ENCODE results near the gene PLCG1. TPM values are rescaled to one million over a fixed set of nuclear protein-coding genes. Genes with fewer than 3 reads are reported as not detected.

Gene PLCG1

DNA sequence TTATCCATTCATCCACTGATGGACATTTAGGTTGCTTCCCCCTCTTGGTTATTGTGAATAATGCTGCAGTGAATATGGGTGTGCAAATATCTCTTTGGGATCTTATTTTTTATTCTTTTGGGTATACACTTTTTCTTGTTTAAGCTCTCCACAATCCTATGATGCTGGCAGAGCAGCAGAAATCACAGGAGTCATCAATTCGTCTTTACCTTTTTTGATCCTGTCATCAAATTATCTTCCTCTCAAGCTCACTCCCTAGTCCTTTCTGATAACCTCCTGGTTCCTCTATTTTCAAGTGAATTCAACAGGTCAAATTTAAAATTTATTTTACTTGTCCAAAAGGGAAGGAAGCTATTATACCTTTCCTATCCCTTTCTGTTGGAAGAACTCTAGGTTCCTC is 89.1 kb downstream of the PLCG1 start:
- H3K27ac ChIP-seq (ENCODE audit: low read length, poor library complexity, severe bottlenecking) = no peak overlapping the region
- no peak overlapping the region for H3K18ac ChIP-seq (ENCODE audit: low read depth in 1 of 2, low read length in 2 of 2)
- H3K23ac ChIP-seq (ENCODE audit: low read length in 2 of 2) = no peak overlapping the region
- 100% methylated on average over 1 of the region's 1 CpG for WGBS
- H3K79me1 ChIP-seq (replicated peaks; ENCODE audit: low read length, poor library complexity, severe bottlenecking) = peaks cover 15% of the 10 kb centered on the region
- H3K9ac ChIP-seq (ENCODE audit: low read length) = no peak overlapping the region
- no peaks in the 10 kb centered on the region for H3K9me3 ChIP-seq (ENCODE audit: control insufficient read depth, low read length)
- H2AK5ac ChIP-seq (ENCODE audit: low read length, severe bottlenecking) = no peak overlapping the region
- H4K91ac ChIP-seq (ENCODE audit: low read length) = no peak overlapping the region
- no peak overlapping the region for H3K4me2 ChIP-seq (ENCODE audit: low read length, poor library complexity, severe bottlenecking)
- no peaks in the 10 kb centered on the region for H3K4me1 ChIP-seq (ENCODE audit: control insufficient read depth, insufficient read depth, low read depth, low read length)
- H3K14ac ChIP-seq (ENCODE audit: low read length in 2 of 2) = no peak overlapping the region
- H2BK12ac ChIP-seq (ENCODE audit: low read length in 2 of 2) = no peak overlapping the region
- H3K27me3 ChIP-seq (ENCODE audit: control insufficient read depth in 1 of 2, insufficient read depth in 1 of 2, low read length in 2 of 2) = no peaks in the 10 kb centered on the region
- H3K4ac ChIP-seq (ENCODE audit: low read depth in 1 of 2, low read length in 2 of 2) = no peak overlapping the region
- DNase-seq = no peak
- H2BK120ac ChIP-seq (ENCODE audit: low read depth, low read length) = no peak overlapping the region
- no peak overlapping the region for H3K4me3 ChIP-seq (ENCODE audit: insufficient read depth in 1 of 2, low read depth in 1 of 2, low read length in 2 of 2)
- no peak overlapping the region for H4K8ac ChIP-seq (ENCODE audit: low read length)
- H2BK5ac ChIP-seq (ENCODE audit: low read depth, low read length, poor library complexity, severe bottlenecking) = no peak overlapping the region
- peaks cover 4 to 10% of the 10 kb centered on the region in 2 experiments for H3K36me3 ChIP-seq (ENCODE audit: control insufficient read depth in 1 of 2, insufficient read depth in 2 of 2, low read depth in 1 of 2, low read length in 2 of 2)
- no peak overlapping the region for H2BK15ac ChIP-seq (ENCODE audit: low read depth, poor library complexity, severe bottlenecking)
- no peak overlapping the region for H2AFZ ChIP-seq (ENCODE audit: low read depth, low read length)

Small RNAs within 50 kb of the gene (small RNA-seq; reads per million reads assigned to genes)
- gene AL022394.1 (ENCODE audit: low read depth) (not detected), gene MIR6871 (ENCODE audit: low read depth) (1.4 reads per million)
